HG03469 (cell line): ENCODE data around the gene RASSF10.

Source experiments
- ATAC-seq: cut with Tn5 transposase; IDR thresholded peaks from one replicate; pipeline ENCODE4 v1.9.1; 2021; ENCODE audit warnings: mild to moderate bottlenecking, moderate library complexity, moderate number of reproducible peaks; ENCODE audit not compliant: unreplicated experiment

The RASSF10 gene

DNA sequence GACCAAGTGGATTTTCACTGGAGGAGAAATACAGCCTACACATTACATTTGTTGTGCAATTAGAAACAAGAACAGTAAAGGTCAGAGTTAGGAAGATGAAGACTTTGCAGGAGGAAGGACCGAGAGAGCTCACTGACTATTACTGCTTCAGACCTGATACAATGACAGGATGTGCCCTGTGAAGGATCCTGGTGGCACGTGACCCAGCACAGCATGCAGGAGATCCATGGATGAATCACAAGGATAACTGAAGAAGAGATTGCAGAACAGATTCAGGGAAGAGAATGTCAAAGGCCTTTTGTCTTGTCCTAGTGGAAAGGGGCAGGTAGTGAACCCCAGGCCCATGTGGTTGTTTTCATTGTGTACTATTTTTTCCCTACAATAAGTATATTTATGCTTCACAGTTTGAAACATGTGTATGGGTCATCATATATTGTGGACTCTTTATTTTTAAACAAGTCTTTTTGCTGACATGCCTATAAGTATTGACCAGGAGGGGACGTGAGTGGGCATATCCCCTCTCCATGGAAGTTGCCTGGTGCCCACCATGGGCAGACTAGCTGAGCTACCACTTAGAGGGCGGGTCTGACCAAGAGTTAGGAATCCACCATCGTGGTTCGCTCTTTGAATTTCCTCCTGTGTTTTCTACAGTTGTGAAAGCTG is 44.3 kb downstream of the RASSF10 start:
- ATAC-seq: no peak

DNA sequence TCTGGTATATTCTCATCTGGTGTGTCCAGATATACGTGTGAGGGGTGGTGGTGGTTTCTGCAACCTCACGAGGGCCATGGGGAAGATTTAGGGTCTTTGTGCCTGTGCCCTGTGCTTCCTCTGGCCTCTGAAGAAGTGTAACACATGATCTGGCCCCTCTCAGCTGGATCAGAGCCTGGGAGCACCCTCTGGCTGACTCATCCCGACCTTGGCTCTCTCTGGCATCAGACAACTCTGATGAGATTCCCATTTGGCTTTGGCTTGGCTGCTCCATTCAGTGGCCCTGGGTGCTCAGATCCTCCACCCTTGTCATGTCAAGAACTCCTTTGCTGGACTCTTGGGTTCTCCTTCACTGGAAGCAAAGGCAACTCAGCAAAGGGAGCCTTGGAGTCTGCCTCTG is 45.2 kb downstream of the RASSF10 start:
- ATAC-seq: no peak

DNA sequence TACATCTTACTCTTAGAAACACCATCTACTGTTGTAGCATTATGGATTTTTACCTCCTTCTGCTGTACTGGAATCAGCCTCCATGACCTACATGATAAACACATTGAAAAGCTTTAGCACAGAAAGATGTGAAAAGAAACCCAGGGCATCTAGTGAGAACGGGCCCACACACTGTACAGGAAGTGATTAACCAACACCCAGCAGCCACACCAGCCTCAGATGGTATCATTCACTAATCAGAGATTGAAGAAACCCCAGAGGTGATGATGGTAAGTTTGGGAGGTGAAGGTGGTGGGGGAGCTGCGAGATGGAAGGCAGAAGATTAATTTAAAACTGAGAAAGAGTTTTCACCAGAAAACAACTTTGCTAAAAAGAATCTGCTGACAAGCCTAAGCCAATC is 46.1 kb downstream of the RASSF10 start:
- no peak for ATAC-seq

DNA sequence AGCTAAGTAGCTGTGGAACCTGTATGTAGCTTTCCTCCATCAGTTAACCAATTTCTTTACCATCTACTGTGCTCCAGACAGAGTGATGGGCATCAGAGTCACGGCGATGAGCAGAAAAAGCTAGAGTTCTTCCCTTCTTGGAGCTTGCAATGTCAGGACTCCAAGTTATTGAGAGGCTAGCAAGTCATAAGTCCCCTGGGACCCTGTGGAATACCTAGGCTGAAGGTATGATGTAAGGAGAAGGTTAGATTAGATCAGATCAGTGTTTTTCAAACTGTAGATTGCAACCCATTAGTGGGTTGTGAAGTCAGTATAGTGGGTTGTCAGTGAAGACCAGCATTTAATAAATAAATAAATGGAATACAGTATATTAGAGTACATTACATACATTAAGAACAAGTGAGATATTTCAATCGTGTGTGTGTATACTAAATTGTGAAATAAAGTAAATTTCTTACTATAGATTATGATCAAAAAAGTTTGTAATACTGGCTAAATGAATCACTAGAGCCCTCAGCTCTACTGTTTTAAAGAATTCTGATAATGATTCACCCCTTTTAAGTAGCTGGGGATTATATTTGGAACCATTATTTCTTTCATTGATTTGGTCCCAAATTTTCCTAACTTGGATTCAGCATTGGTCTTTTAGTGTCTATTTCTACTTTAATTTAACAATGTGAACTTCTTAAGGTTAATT is 52.3 kb downstream of the RASSF10 start:
- ATAC-seq: no peak
